DND-41 (cell line): ENCODE measurements around the gene POLR3A.

Experiments used
- ATAC-seq: fragments of 200-7000 bp; cut with Tn5 transposase; 3 replicates; pipeline ENCODE4 v1.9.1; 2021; ENCODE audit warnings: low read depth; ENCODE audit not compliant: insufficient read depth
- DNase-seq: peaks from one replicate; pipeline ENCODE4 v3.0.0-alpha.2; 2020
- H2AFZ ChIP-seq: 2 replicates; pipeline ENCODE4 v1.6.0; 2012; ENCODE audit warnings: low read depth, low read length
- H3K27ac ChIP-seq: 2 replicates; pipeline ENCODE4 v1.5.1; 2012; ENCODE audit warnings: low read length, inconsistent platforms
- H3K27me3 ChIP-seq: fragments of 200-600 bp; sonication (generic); 2 replicates; pipeline ENCODE4 v1.6.0; 2012; ENCODE audit warnings: low read length, mild to moderate bottlenecking, inconsistent platforms; ENCODE audit not compliant: insufficient read depth, poor library complexity
- H3K36me3 ChIP-seq: 2 replicates; pipeline ENCODE4 v1.5.1; 2012; ENCODE audit warnings: low read length, inconsistent platforms; ENCODE audit not compliant: insufficient read depth
- H3K4me1 ChIP-seq: 2 replicates; pipeline ENCODE4 v1.5.1; 2012; ENCODE audit warnings: mild to moderate bottlenecking, low read length; ENCODE audit not compliant: insufficient read depth
- H3K4me2 ChIP-seq: 2 replicates; pipeline ENCODE4 v1.6.0; 2012; ENCODE audit warnings: mild to moderate bottlenecking, moderate library complexity, low read length, inconsistent platforms; ENCODE audit not compliant: insufficient read depth
- H3K4me3 ChIP-seq, 2 experiments: fragments of 200-600 bp in 1 of 2; shearing (Covaris generic) in 1 of 2; 2 replicates each; pipeline ENCODE4 v1.5.1; 2012 to 2016; ENCODE audit warnings: inconsistent platforms in 2 of 2, low read length in 2 of 2, mild to moderate bottlenecking in 2 of 2, low read depth in 1 of 2, moderate library complexity in 1 of 2
- H3K79me2 ChIP-seq: 2 replicates; pipeline ENCODE4 v1.6.0; 2012; ENCODE audit warnings: low read length, inconsistent platforms; ENCODE audit not compliant: insufficient read depth
- H3K9ac ChIP-seq: 2 replicates; pipeline ENCODE4 v1.6.0; 2012; ENCODE audit warnings: low read depth, mild to moderate bottlenecking, inconsistent platforms, low read length, moderate library complexity
- H3K9me3 ChIP-seq: 2 replicates; pipeline ENCODE4 v1.5.1; 2012; ENCODE audit warnings: low read length, moderate library complexity, mild to moderate bottlenecking, inconsistent platforms; ENCODE audit not compliant: insufficient read depth, severe bottlenecking
- H4K20me1 ChIP-seq: 2 replicates; pipeline ENCODE4 v1.6.0; 2012; ENCODE audit warnings: low read length; ENCODE audit not compliant: insufficient read depth
- EZH2 ChIP-seq: IDR thresholded peaks from 3 replicates; pipeline ENCODE4 v1.6.1; 2012; ENCODE audit warnings: borderline replicate concordance, low read depth, mild to moderate bottlenecking, moderate library complexity, low read length, inconsistent platforms; ENCODE audit not compliant: severe bottlenecking
- TF ChIP-seq, protein P1 (sequence below): IDR thresholded peaks from 2 replicates; pipeline ENCODE4 v1.5.1; 2012; ENCODE audit warnings: borderline replicate concordance, low read length, moderate library complexity, mild to moderate bottlenecking; ENCODE audit not compliant: poor library complexity, severe bottlenecking; ENCODE audit errors: extremely low read depth

POLR3A gene

DNA sequence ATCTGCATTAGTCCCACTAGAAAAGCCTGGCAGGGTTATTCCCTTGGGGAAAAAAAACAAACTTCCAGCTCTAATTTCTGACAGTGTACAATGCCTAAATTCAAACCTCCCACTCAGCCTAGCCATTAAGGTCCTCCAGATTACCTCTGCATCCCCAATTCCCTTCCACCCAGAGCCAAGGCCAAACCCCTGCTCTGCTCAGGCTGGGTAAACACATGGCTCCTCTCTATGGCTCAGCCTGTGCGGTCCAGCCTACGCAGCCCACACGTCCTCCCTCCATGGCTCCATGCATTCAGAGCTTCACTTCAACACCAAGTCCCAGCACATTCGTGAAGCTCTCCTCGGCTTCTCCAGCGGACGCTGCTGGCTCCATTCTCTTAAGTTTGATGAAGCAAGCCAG lies 107.9 kb downstream of the POLR3A start:
- Histone ChIP-seq H4K20me1 (peaks cover 40% of the 10 kb centered on the region), H3K4me3 (no peak overlapping the region), H2AFZ (no peak overlapping the region), H3K9ac (no peak overlapping the region), H3K36me3 (peaks cover 3% of the 10 kb centered on the region; the same call in 1 of the 2 replicates), H3K79me2 (peaks cover 76% of the 10 kb centered on the region), H3K4me2 (no peak overlapping the region), H3K27me3 (no peaks in the 10 kb centered on the region), H3K4me1 (peaks cover 21% of the 10 kb centered on the region), H3K27ac (no peak overlapping the region), H3K9me3 (no peaks in the 10 kb centered on the region)
- ATAC-seq, result no peak
- TF ChIP-seq, protein P1, sequence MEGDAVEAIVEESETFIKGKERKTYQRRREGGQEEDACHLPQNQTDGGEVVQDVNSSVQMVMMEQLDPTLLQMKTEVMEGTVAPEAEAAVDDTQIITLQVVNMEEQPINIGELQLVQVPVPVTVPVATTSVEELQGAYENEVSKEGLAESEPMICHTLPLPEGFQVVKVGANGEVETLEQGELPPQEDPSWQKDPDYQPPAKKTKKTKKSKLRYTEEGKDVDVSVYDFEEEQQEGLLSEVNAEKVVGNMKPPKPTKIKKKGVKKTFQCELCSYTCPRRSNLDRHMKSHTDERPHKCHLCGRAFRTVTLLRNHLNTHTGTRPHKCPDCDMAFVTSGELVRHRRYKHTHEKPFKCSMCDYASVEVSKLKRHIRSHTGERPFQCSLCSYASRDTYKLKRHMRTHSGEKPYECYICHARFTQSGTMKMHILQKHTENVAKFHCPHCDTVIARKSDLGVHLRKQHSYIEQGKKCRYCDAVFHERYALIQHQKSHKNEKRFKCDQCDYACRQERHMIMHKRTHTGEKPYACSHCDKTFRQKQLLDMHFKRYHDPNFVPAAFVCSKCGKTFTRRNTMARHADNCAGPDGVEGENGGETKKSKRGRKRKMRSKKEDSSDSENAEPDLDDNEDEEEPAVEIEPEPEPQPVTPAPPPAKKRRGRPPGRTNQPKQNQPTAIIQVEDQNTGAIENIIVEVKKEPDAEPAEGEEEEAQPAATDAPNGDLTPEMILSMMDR, result no peak
- TF ChIP-seq EZH2, result no peak
- no peak for DNase-seq

- Histone ChIP-seq H3K9ac (no peak overlapping the region), H2AFZ (no peak overlapping the region), H3K27ac (no peak overlapping the region), H3K9me3 (no peaks in the 10 kb centered on the region), H3K27me3 (no peaks in the 10 kb centered on the region), H3K36me3 (0 out of 2 replicates have a peak, but pooled peaks cover 3% of the 10 kb centered on the region), H3K79me2 (peaks cover 74% of the 10 kb centered on the region), H3K4me2 (no peak overlapping the region), H3K4me3 (no peak overlapping the region), H4K20me1 (peaks cover 43% of the 10 kb centered on the region), H3K4me1 (peaks cover 14% of the 10 kb centered on the region)
- TF ChIP-seq, protein P1, result no peak
- no peak for TF ChIP-seq EZH2
- ATAC-seq (no peak), DNase-seq (no peak)
Observed at GRCh38 chr10:77920495-77920894, 108.8 kb downstream of the POLR3A start.

GRCh38 chr10:77919713-77920108 lies 109.6 kb downstream of the POLR3A start:
- no peak for DNase-seq
- Histone ChIP-seq H3K9me3 (no peaks in the 10 kb centered on the region), H3K36me3 (0 out of 2 replicates have a peak, but pooled peaks cover 3% of the 10 kb centered on the region), H3K79me2 (peaks cover 72% of the 10 kb centered on the region), H3K27ac (no peak overlapping the region), H3K9ac (no peak overlapping the region), H3K4me3 (no peak overlapping the region), H3K4me1 (peaks cover 6% of the 10 kb centered on the region), H3K4me2 (no peak overlapping the region), H3K27me3 (no peaks in the 10 kb centered on the region), H2AFZ (no peak overlapping the region), H4K20me1 (peaks cover 49% of the 10 kb centered on the region)
- ATAC-seq, result no peak
- TF ChIP-seq, protein P1, result no peak
- TF ChIP-seq EZH2, result no peak
